Spleen (tissue), 11 donors: ENCODE results near the gene ERAP2. TPM values are rescaled to one million over a fixed set of nuclear protein-coding genes. Genes with fewer than 3 reads are reported as not detected.
A peak's percentile ranks its signal among the peaks of the same experiment; 100 is the strongest.

Experiments used
- DNase-seq: peaks from one replicate; pipeline ENCODE4 v3.0.0-alpha.2; 2020
- H3K27ac ChIP-seq, 8 donors: fragments of 200-600 bp; sonication (generic) in 7 of 8; 1 replicate in 4 of 8; 2 replicates in 4 of 8; pipeline versions ENCODE4 v1.5.0 to v1.8.0; 2016 to 2021; ENCODE audit warnings: inconsistent platforms in 4 of 8, mild to moderate bottlenecking in 4 of 8, moderate library complexity in 1 of 8
- H3K27me3 ChIP-seq, 7 donors: fragments of 200-600 bp; sonication (generic) in 6 of 7; replicated peaks in 1 of 7; 1 replicate in 4 of 7; 2 replicates in 3 of 7; pipeline versions ENCODE4 v1.5.0 to v1.8.0; 2016 to 2021; ENCODE audit warnings: inconsistent platforms in 3 of 7, mild to moderate bottlenecking in 1 of 7
- H3K36me3 ChIP-seq, 6 donors: fragments of 200-600 bp; sonication (generic) in 5 of 6; 1 replicate in 4 of 6; 2 replicates in 2 of 6; pipeline versions ENCODE4 v1.5.0 to v1.8.0; 2016 to 2021; ENCODE audit warnings: inconsistent platforms in 2 of 6
- H3K4me1 ChIP-seq, 6 donors: fragments of 200-600 bp; sonication (generic) in 5 of 6; 1 replicate in 3 of 6; 2 replicates in 3 of 6; pipeline versions ENCODE4 v1.5.0 to v1.8.0; 2016 to 2021; ENCODE audit warnings: inconsistent platforms in 3 of 6
- H3K4me3 ChIP-seq, 8 donors: fragments of 200-600 bp; sonication (generic) in 7 of 8; 1 replicate in 4 of 8; 2 replicates in 4 of 8; pipeline versions ENCODE4 v1.5.0 to v1.8.0; 2016 to 2021; ENCODE audit warnings: inconsistent platforms in 4 of 8, mild to moderate bottlenecking in 4 of 8, moderate library complexity in 2 of 8
- H3K9me3 ChIP-seq, 8 donors: fragments of 200-600 bp; sonication (generic) in 7 of 8; 1 replicate in 4 of 8; 2 replicates in 4 of 8; pipeline versions ENCODE4 v1.5.0 to v1.8.0; 2016 to 2021; ENCODE audit warnings: inconsistent platforms in 4 of 8
- POLR2A ChIP-seq, 3 donors: fragments of 450-650 bp; IDR thresholded peaks; one replicate each; pipeline ENCODE4 v1.5.1; 2017; ENCODE audit warnings: antibody characterized with exemption in 3 of 3, mild to moderate bottlenecking in 1 of 3
- POLR2AphosphoS5 ChIP-seq, 3 donors: sonication (generic); formaldehyde crosslinking; IDR thresholded peaks; one replicate each; pipeline ENCODE4 v1.5.1; 2017; ENCODE audit warnings: antibody characterized with exemption in 3 of 3
- WGBS, 5 donors: extraction: QIAGEN DNeasy Blood & Tissue Kit in 3 of 5; methylation state at CpG; one replicate each; pipeline versions ENCODE4 v1.1.5 to v1.1.7; 2013 to 2018; 5-methylcytosine and 5-hydroxymethylcytosine counted together
- intact Hi-C: fragments of 100-400 bp; cut with DNase I; formaldehyde crosslinking; loops from one replicate; pipeline ENCODE4 v1.15.0; 2023; ENCODE audit warnings: low total_unique reads
- polyA plus RNA-seq, 3 donors: library from polyadenylated mRNA; stranded (reverse); fragments of 200-250 nt; gene quantifications; one replicate each; pipeline ENCODE4 v1.2.1, GENCODE V29; 2013
- total RNA-seq, 7 donors: library from RNA; depleted of rRNA in 3 of 7; stranded (reverse); fragments of >200 nt in 3 of 7; fragmentation: NEBNext Ultra II Directional in 4 of 7; extraction: Animal tissue kit (Norgen Biotek cat#: 25700) in 4 of 7; gene quantifications; one replicate each; pipeline versions ENCODE4 v1.1.0 to v1.2.1, GENCODE V29; 2016 to 2021
- TF ChIP-seq, protein P1 (sequence below), 11 experiments: fragments of 200-600 bp in 7 of 11; fragments of 450-650 bp in 4 of 11; sonication (generic) in 4 of 11; IDR thresholded peaks in 8 of 11; conservative IDR thresholded peaks in 3 of 11; 1 replicate in 7 of 11; 2 replicates in 4 of 11; pipeline versions ENCODE4 v1.4.0 to v1.8.0; 2016 to 2021; ENCODE audit warnings: antibody characterized with exemption in 11 of 11, inconsistent platforms in 4 of 11, mild to moderate bottlenecking in 1 of 11
- donor health status: healthy with polysubstance abuse.
- donor health status: DM: no; HTN: no; CAD: no; lungs with moderate emphysema.
- donor health status: DM: no; HTN: no; CAD: no.
- donor health status: Bipolar disorder and iron deficiency.
- donor health status: healthy.
- donor health status: DM: no; HTN: no; CAD: no.
- donor health status: DM: yes; HTN: yes; CAD: no.

The ERAP2 gene
- total and polyA plus RNA-seq, 10 donors: 10.6 to 91.8 (median 56.6) TPM

DNA sequence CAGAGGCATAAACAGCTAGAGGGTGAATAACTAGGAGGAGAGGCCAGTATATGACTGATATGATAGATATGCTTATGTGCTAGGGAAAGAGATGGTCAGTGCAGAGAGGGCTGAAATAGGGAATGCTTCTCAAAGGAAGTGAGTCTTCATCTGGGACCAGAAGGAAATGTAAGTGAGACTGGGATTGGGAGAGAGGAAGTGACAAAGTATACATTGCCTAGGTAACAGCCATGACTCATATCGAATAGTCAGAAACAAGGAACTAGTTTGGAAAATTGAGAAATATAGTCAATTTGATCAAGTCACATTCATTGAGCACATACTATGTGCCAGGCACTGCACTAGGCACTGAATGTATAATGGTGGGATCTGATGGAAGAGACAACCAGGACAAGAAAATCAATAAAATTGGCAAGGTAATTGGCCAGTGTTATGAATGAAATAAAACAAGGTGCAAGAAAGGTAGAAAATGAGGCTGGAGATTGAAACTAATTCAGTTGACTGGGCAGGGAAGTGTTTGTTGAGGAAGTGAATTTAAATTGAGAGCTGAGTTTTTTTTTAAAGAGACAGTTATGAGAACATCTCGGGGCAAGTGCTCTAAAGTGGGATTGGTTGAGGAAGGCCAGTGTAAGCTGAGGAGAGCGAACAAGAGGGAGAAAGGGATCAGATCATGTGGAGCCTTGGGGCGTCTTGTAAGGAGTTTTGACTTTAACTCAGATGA, 4.3 kb downstream of the ERAP2 start:
- Histone ChIP-seq H3K4me3 (peak overlapping the region in 5 of 8 donors; percentile 3 to 61 (median 10)), H3K4me1 (peaks cover 51 to 96% (median 84%) of the 10 kb centered on the region in 6 donors), H3K9me3 (no peaks in the 10 kb centered on the region), H3K27ac (peak overlapping the region; percentile 8 to 85 (median 60)), H3K27me3 (no peaks in the 10 kb centered on the region), H3K36me3 (peaks cover 0 to 65% (median 20%) of the 10 kb centered on the region in 6 donors)
- no peak for TF ChIP-seq POLR2A (IDR thresholded peaks at IDR 0.05)
- TF ChIP-seq, protein P1, sequence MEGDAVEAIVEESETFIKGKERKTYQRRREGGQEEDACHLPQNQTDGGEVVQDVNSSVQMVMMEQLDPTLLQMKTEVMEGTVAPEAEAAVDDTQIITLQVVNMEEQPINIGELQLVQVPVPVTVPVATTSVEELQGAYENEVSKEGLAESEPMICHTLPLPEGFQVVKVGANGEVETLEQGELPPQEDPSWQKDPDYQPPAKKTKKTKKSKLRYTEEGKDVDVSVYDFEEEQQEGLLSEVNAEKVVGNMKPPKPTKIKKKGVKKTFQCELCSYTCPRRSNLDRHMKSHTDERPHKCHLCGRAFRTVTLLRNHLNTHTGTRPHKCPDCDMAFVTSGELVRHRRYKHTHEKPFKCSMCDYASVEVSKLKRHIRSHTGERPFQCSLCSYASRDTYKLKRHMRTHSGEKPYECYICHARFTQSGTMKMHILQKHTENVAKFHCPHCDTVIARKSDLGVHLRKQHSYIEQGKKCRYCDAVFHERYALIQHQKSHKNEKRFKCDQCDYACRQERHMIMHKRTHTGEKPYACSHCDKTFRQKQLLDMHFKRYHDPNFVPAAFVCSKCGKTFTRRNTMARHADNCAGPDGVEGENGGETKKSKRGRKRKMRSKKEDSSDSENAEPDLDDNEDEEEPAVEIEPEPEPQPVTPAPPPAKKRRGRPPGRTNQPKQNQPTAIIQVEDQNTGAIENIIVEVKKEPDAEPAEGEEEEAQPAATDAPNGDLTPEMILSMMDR (IDR thresholded peaks at IDR 0.05 in 8 of 11, conservative IDR thresholded peaks at IDR 0.05 in 3 of 11): no peak
- TF ChIP-seq POLR2AphosphoS5 (IDR thresholded peaks at IDR 0.05): no peak
- no peak for DNase-seq
- 59 to 69% (median 63%) methylated on average over 4 of the region's 4 CpGs for WGBS, 5 donors
- intact Hi-C loops: loop anchor here (10.0 kb wide), 1 partner anchor 54 kb away; the partner anchor contains the start of gene LNPEP

DNA sequence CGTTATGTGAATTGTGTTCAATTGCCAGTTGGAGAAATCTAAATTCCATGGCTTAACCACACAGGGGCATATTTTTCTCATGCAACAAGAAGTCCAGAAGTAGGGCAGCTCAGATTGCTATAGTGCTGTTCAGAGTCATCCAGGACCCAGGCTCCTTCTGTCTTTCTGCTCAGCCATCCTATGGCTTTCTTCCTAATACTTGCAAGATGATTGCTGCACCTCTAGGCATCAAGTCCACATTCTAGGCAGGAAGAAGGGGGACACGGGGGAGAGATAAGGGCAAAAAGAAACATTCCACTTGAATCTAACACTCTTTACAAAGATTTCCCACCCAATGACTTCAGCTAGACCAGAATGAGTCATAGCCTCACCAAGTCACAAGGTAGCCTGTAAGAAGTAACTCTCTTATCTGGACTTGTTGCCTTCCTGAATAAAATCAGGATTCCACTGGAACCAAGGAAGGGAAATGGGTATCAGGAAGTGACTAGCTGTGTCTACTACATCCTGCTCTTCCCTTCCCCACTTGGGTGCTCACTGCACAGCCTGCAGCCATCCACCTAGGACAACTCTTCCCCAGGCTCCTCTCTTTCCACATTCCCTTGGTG, 5.3 kb downstream of the ERAP2 start:
- DNase-seq: no peak
- Histone ChIP-seq H3K27me3 (no peaks in the 10 kb centered on the region), H3K9me3 (no peaks in the 10 kb centered on the region), H3K27ac (peak overlapping the region in 6 of 8 donors; percentile 8 to 85 (median 62)), H3K36me3 (peaks cover 0 to 68% (median 20%) of the 10 kb centered on the region in 6 donors), H3K4me1 (peaks cover 57 to 100% (median 88%) of the 10 kb centered on the region in 6 donors), H3K4me3 (peak overlapping the region in 4 of 8 donors; percentile 3 to 61 (median 17))
- intact Hi-C loops: loop anchor here (10.0 kb wide), 1 partner anchor 53 kb away; the partner anchor contains the start of gene LNPEP
- 56 to 69% (median 60%) methylated on average over 2 of the region's 2 CpGs for WGBS, 5 donors
- TF ChIP-seq POLR2AphosphoS5 (IDR thresholded peaks at IDR 0.05) (no peak), POLR2A (IDR thresholded peaks at IDR 0.05) (no peak)
- TF ChIP-seq, protein P1 (IDR thresholded peaks at IDR 0.05 in 8 of 11, conservative IDR thresholded peaks at IDR 0.05 in 3 of 11): no peak

DNA sequence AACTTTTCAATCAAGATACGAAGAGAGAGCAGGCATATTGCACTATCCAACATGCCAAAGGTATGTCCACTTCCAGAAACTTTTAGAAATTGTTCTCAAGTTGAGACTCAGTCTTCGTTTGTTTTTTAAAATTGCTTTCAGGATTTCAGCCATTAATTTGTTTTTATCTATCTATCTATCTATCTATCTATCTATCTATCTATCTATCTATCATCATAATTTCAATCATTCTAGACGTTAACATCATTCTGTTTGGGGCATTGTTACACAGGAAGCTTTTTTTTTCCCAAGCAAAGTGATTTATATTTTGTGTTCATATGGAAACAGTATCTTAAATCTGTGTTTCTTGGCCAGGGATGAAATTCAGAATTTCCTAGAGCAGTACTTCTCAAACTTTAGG, 7.6 kb downstream of the ERAP2 start:
- no peaks in the 10 kb centered on the region for H3K27me3 ChIP-seq
- no peak for DNase-seq
- intact Hi-C loops: loop anchor here (10.0 kb wide), 1 partner anchor 51 kb away; the partner anchor contains the start of gene LNPEP
- peaks cover 48 to 80% (median 73%) of the 10 kb centered on the region in 6 donors for H3K4me1 ChIP-seq
- H3K4me3 ChIP-seq: no peak overlapping the region
- H3K9me3 ChIP-seq: no peaks in the 10 kb centered on the region
- TF ChIP-seq POLR2A (IDR thresholded peaks at IDR 0.05): no peak
- WGBS, 5 donors: 81 to 91% (median 88%) methylated on average over 3 of the region's 3 CpGs
- H3K27ac ChIP-seq: peak overlapping the region in 2 of 8 donors; percentile 60 to 89
- peaks cover 0 to 90% (median 37%) of the 10 kb centered on the region in 6 donors for H3K36me3 ChIP-seq

DNA sequence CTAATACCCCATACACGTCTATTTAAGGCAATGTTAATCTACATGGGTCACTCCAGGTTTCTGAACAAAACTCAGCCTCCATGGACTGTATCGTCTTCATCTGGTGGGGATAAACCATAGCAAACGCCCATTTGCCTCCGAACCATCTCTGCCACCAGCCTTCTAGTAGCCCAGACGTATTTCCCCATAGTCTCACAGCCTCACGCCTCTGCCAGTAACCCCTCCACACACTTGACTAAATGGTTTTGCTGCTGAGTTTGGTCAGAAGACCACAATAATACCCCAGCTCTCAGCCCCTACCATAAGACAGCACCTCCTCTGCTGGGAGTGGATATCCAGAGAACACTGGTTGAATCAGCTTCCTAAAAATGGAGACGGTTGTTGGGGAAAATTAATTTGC, 8.7 kb downstream of the ERAP2 start:
- Histone ChIP-seq H3K27ac (peak overlapping the region; percentile 35 to 89 (median 68)), H3K27me3 (no peaks in the 10 kb centered on the region), H3K9me3 (no peaks in the 10 kb centered on the region), H3K4me1 (peaks cover 39 to 69% (median 62%) of the 10 kb centered on the region in 6 donors), H3K36me3 (peaks cover 0 to 95% (median 47%) of the 10 kb centered on the region in 6 donors), H3K4me3 (no peak overlapping the region)
- TF ChIP-seq, protein P1 (IDR thresholded peaks at IDR 0.05 in 8 of 11, conservative IDR thresholded peaks at IDR 0.05 in 3 of 11): no peak
- TF ChIP-seq POLR2AphosphoS5 (IDR thresholded peaks at IDR 0.05) (no peak), POLR2A (IDR thresholded peaks at IDR 0.05) (no peak)
- no peak for DNase-seq
- WGBS, 5 donors: 84 to 89% (median 88%) methylated on average over 7 of the region's 7 CpGs
- intact Hi-C loops: loop anchor here (10.0 kb wide), 1 partner anchor 50 kb away; the partner anchor contains the start of gene LNPEP
